GM21786 (cell line): ENCODE data around the gene ECHDC3.
A peak's percentile ranks its signal among the peaks of the same experiment; 100 is the strongest.
"Not testable (repeated sequence)": the region's sequence is repeated elsewhere in the genome, so short reads cannot be mapped to it uniquely, and the experiment has no call there.

ENCODE experiments used
- ATAC-seq: cut with Tn5 transposase; IDR thresholded peaks from one replicate; pipeline ENCODE4 v1.9.1; 2021; ENCODE audit not compliant: unreplicated experiment

Gene ECHDC3

GRCh38 chr10:11715815-11716494, 26.2 kb upstream of the ECHDC3 start:
- no peak for ATAC-seq

GRCh38 chr10:11716686-11717085, 25.5 kb upstream of the ECHDC3 start:
- ATAC-seq, result no peak

GRCh38 chr10:11719496-11720259, 22.5 kb upstream of the ECHDC3 start:
- ATAC-seq, result no peak

- ATAC-seq, result no peak
Measured at GRCh38 chr10:11720260-11720741, 21.9 kb upstream of the ECHDC3 start.

- ATAC-seq, result no peak
Measured at GRCh38 chr10:11721806-11722205, 20.4 kb upstream of the ECHDC3 start.

GRCh38 chr10:11723359-11723758, 18.8 kb upstream of the ECHDC3 start:
- ATAC-seq, result no peak

- peak; percentile 65 for ATAC-seq
Measured at GRCh38 chr10:11724938-11725776, 17.0 kb upstream of the ECHDC3 start.

- no peak for ATAC-seq
Measured at GRCh38 chr10:11725912-11726311, 16.3 kb upstream of the ECHDC3 start.

- ATAC-seq, result no peak
Measured at GRCh38 chr10:11727563-11727962, 14.6 kb upstream of the ECHDC3 start.

GRCh38 chr10:11728353-11728752, 13.8 kb upstream of the ECHDC3 start:
- no peak for ATAC-seq

GRCh38 chr10:11729790-11730315, 12.3 kb upstream of the ECHDC3 start:
- no peak for ATAC-seq

GRCh38 chr10:11730779-11731178, 11.4 kb upstream of the ECHDC3 start:
- no peak for ATAC-seq

- not testable (repeated sequence) for ATAC-seq
Measured at GRCh38 chr10:11736767-11737166, 5.4 kb upstream of the ECHDC3 start.

- not testable (repeated sequence) for ATAC-seq
Measured at GRCh38 chr10:11737258-11738032, 4.7 kb upstream of the ECHDC3 start.

- ATAC-seq, result no peak
Measured at GRCh38 chr10:11740907-11741306, 1.3 kb upstream of the ECHDC3 start.

GRCh38 chr10:11741608-11742007, 574 bp upstream of the ECHDC3 start:
- no peak for ATAC-seq

- ATAC-seq, result no peak
Measured at GRCh38 chr10:11742779-11743298, 657 bp downstream of the ECHDC3 start.

GRCh38 chr10:11743461-11744338, 1.5 kb downstream of the ECHDC3 start:
- no peak for ATAC-seq

GRCh38 chr10:11745045-11745444, 2.9 kb downstream of the ECHDC3 start:
- ATAC-seq, result no peak
